Lower leg skin (tissue), 3 donors: ENCODE measurements around the gene SLC5A4.

Experiments
- CTCF ChIP-seq, 3 donors: fragments of 450-650 bp; IDR thresholded peaks; one replicate each; pipeline ENCODE4 v1.5.1; 2016; ENCODE audit warnings: antibody characterized with exemption in 3 of 3, mild to moderate bottlenecking in 3 of 3, moderate library complexity in 2 of 3
- POLR2A ChIP-seq, 2 donors: fragments of 450-650 bp; IDR thresholded peaks; one replicate each; pipeline ENCODE4 v1.6.1; 2016 to 2017; ENCODE audit warnings: antibody characterized with exemption in 2 of 2, mild to moderate bottlenecking in 1 of 2, moderate library complexity in 1 of 2

- TF ChIP-seq CTCF (IDR thresholded peaks at IDR 0.05) (no peak), POLR2A (IDR thresholded peaks at IDR 0.05) (no peak)
Observed at GRCh38 chr22:32205974-32206773, 49.0 kb downstream of the SLC5A4 start.
